Measurements from ENCODE around the gene HPS6. TPM values are rescaled to one million over a fixed set of nuclear protein-coding genes. Genes with fewer than 3 reads are reported as not detected.

Gene HPS6
- polyA plus RNA-seq, 3 donors: 2.9 to 27.3 (median 23.6) TPM

GRCh38 chr10:102055647-102056419 lies 9.3 kb upstream of the HPS6 start, which contains the start of gene ARMH3:
Gene ARMH3, minus strand, starts transcription at chr10:102056173. Its CDS starts 16,059 bp downstream, at chr10:102040114.
- no peaks in the 10 kb centered on the region for H3K36me3 ChIP-seq (replicated peaks in 1 of 2; ENCODE audit: control insufficient read depth in 1 of 2, insufficient read depth in 2 of 2, low read length in 2 of 2)
- H2AFZ ChIP-seq (ENCODE audit: insufficient read depth, low read depth, low read length, poor library complexity, severe bottlenecking): peak within 1 kb of the TSS; percentile 81
- Mint-ChIP-seq H3K36me3 (peaks cover 2 to 11% of the 10 kb centered on the region in 2 donors), H3K9me3 (peaks cover 0 to 2% (median 0%) of the 10 kb centered on the region in 7 donors), H3K4me1 (peaks cover 48% of the 10 kb centered on the region), H3K4me3 (peak within 1 kb of the TSS; percentile 93 to 96), H3K27me3 (ENCODE audit: low read depth in 3 of 3) (peaks cover 0 to 4% (median 1%) of the 10 kb centered on the region in 3 donors), H3K27ac (peak within 1 kb of the TSS; percentile 92 to 98 (median 96))
- peaks cover 37% of the 10 kb centered on the region for H4K20me1 ChIP-seq (ENCODE audit: insufficient read depth, low read length)
- WGBS (ENCODE audit: insufficient coverage): under 1% methylated on average over 75 of the region's 79 CpGs
- intact Hi-C loops (cut with micrococcal nuclease): loop anchor here in 1 of 2 donors (5.0 kb wide), 1 partner anchor 76 kb away; the partner anchor contains the start of gene PPRC1
- TF ChIP-seq CTCF (IDR thresholded peaks at IDR 0.05): no peak
- peak within 1 kb of the TSS; percentile 89 to 95 (median 95) for H3K4me3 ChIP-seq (replicated peaks in 1 of 3; ENCODE audit: low read depth in 2 of 3, low read length in 3 of 3)
- DNase-seq: peak; percentile 87 to 95 (median 90)
- H3K27me3 ChIP-seq (ENCODE audit: control insufficient read depth in 2 of 2, insufficient read depth in 2 of 2, low read length in 2 of 2): no peaks in the 10 kb centered on the region
- peak within 1 kb of the TSS; percentile 87 for H3K9ac ChIP-seq (ENCODE audit: insufficient read depth, low read length, poor library complexity, severe bottlenecking)
- no peaks in the 10 kb centered on the region for H3K9me3 ChIP-seq (replicated peaks in 1 of 2; ENCODE audit: control insufficient read depth in 1 of 2, insufficient read depth in 1 of 2, low read length in 2 of 2)
- H3K27ac ChIP-seq (ENCODE audit: low read depth in 1 of 2, low read length in 2 of 2): peak within 1 kb of the TSS; percentile 94 to 98
- peaks cover 49% of the 10 kb centered on the region for H3K79me2 ChIP-seq (ENCODE audit: insufficient read depth, low read length)
- H3K4me2 ChIP-seq (replicated peaks; ENCODE audit: extremely low read depth, low read length, poor library complexity, severe bottlenecking): peak within 1 kb of the TSS; percentile 86
- H3K4me1 ChIP-seq (ENCODE audit: control insufficient read depth in 1 of 2, insufficient read depth in 2 of 2, low read length in 2 of 2): peaks cover 40 to 47% of the 10 kb centered on the region in 2 donors

DNA sequence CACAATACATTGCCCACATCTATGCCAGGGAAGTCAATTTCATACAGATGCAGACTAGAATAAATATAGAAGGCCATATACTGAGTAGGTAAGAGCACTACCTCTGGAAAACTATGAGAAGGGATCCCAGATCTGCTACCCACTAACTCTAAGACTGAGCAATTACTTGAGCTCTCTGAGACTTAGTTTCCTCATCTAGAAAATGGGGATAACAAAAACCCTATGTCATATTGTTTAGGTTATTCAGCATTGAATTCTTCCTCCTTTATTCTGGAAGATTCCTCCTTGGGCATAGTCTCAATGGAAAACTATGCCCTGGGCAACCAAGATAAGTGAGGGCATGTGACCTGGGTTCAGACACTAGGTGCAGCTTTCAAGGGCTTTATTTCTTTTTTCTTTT lies 5.2 kb upstream of the HPS6 start:
- H4K20me1 ChIP-seq (ENCODE audit: insufficient read depth, low read length): no peaks in the 10 kb centered on the region
- H3K4me3 ChIP-seq (replicated peaks in 1 of 3; ENCODE audit: low read depth in 2 of 3, low read length in 3 of 3): no peak overlapping the region
- peaks cover 10 to 16% of the 10 kb centered on the region in 2 donors for H3K4me1 ChIP-seq (ENCODE audit: control insufficient read depth in 1 of 2, insufficient read depth in 2 of 2, low read length in 2 of 2)
- H3K36me3 ChIP-seq (replicated peaks in 1 of 2; ENCODE audit: control insufficient read depth in 1 of 2, insufficient read depth in 2 of 2, low read length in 2 of 2): no peaks in the 10 kb centered on the region
- Mint-ChIP-seq H3K4me1 (peaks cover 18% of the 10 kb centered on the region), H3K9me3 (peaks cover 0 to 2% (median 0%) of the 10 kb centered on the region in 7 donors), H3K36me3 (no peaks in the 10 kb centered on the region), H3K4me3 (no peak overlapping the region), H3K27ac (no peak overlapping the region), H3K27me3 (ENCODE audit: low read depth in 3 of 3) (peaks cover 2 to 5% (median 4%) of the 10 kb centered on the region in 3 donors)
- intact Hi-C loops (cut with micrococcal nuclease): loop anchor here in 1 of 2 donors (5.0 kb wide), 1 partner anchor 72 kb away; the partner anchor contains the start of gene PPRC1
- no peak overlapping the region for H3K4me2 ChIP-seq (replicated peaks; ENCODE audit: extremely low read depth, low read length, poor library complexity, severe bottlenecking)
- no peak overlapping the region for H3K27ac ChIP-seq (ENCODE audit: low read depth in 1 of 2, low read length in 2 of 2)
- peaks cover 7% of the 10 kb centered on the region for H3K79me2 ChIP-seq (ENCODE audit: insufficient read depth, low read length)
- TF ChIP-seq CTCF (IDR thresholded peaks at IDR 0.05): no peak
- H2AFZ ChIP-seq (ENCODE audit: insufficient read depth, low read depth, low read length, poor library complexity, severe bottlenecking): no peak overlapping the region
- no peaks in the 10 kb centered on the region for H3K9me3 ChIP-seq (replicated peaks in 1 of 2; ENCODE audit: control insufficient read depth in 1 of 2, insufficient read depth in 1 of 2, low read length in 2 of 2)
- DNase-seq: no peak
- H3K27me3 ChIP-seq (ENCODE audit: control insufficient read depth in 2 of 2, insufficient read depth in 2 of 2, low read length in 2 of 2): no peaks in the 10 kb centered on the region
- H3K9ac ChIP-seq (ENCODE audit: insufficient read depth, low read length, poor library complexity, severe bottlenecking): no peak overlapping the region

All from CD14-positive monocyte (primary cell).